HG03442 (cell line): ENCODE measurements around the gene TBC1D22B.

Experiments used
- ATAC-seq: cut with Tn5 transposase; IDR thresholded peaks from one replicate; pipeline ENCODE4 v1.9.1; 2021; ENCODE audit warnings: mild to moderate bottlenecking, moderate library complexity; ENCODE audit not compliant: unreplicated experiment

TBC1D22B gene

GRCh38 chr6:37239526-37239925 is 18.0 kb upstream of the TBC1D22B start:
- no peak for ATAC-seq

- peak; percentile 65 for ATAC-seq
These were observed 17.4 kb upstream of the TBC1D22B start for GRCh38 chr6:37239950-37240713.

DNA sequence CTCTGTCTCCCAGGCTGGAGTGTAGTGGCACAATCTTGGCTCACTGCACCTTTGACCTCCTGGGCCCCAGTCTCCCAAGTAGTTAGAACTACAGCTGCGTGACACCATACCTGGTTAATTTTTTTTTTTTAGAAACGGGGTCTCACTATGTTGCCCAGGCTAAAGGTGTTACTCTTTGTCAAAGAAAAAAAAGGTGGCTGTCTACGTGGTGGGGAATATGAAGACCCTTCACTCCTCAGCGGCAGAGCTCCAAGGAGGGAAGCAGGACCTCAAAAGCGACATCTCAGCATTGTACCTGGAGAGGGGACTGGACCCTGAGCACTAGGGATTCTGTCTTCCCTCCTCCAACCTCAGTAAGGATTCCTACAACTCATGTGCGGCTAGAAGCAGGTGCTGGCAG is 16.4 kb upstream of the TBC1D22B start:
- no peak for ATAC-seq

- ATAC-seq, result no peak
These were observed 15.7 kb upstream of the TBC1D22B start for GRCh38 chr6:37241775-37242428.

DNA sequence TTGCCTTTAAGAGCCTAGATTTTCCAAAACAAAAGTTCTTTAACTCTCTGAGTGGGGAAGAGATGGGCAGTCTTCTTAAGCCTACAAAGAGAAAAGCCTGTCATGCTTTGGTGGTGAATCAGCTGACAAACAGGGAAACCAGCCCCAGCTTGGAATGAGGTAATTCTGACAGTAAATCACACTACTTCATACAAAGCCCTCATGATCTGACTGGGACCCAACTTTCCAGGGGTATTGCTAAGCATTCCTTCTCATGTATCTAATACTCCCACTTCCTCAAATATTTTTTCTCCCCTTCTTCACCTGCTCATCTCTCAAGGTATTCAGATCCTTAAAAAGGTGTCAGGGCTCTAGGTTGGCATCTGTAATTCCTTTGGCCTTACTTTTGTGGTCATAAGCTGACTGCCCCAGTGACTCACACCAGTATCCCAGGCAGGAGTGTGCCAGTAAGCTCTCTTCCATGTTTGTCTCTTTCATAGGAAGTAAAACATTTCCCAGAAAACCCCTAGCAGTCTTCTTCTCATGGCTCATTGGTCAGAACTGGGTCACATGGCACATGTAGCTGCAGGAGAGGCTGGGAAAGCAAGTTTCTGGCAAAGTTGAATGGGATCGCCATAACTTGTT is 15.0 kb upstream of the TBC1D22B start:
- no peak for ATAC-seq

DNA sequence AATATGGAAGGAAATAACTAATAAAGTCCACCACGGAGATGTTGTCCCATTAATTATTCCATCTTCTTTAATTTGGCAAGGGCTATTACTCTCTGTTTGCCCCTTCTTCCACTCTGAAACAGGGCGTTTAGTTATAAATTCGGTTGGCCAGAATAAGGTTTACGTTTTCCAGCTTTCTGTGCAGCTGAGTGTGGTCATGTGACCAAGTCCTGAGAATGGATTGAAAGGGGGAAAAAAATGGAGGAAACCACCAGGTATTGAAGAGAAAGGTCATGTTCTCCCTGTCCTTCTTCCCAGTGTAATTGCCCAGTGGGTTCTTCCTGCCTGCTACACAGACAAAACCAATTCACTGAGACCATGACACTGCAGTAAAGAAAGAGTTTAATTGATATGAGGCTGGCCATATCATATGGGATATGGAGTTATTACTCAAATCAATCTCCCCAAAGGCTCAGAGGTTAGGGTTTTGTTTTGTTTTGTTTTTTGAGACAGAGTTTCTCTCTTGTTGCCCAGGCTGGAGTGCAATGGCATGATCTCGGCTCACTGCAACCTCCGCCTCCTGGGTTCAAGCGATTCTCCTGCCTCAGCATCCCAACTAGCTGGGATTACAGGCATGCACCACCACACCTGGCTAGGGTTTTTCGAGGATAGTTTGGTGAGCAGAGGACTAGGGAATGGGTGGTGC is 14.3 kb upstream of the TBC1D22B start:
- no peak for ATAC-seq

DNA sequence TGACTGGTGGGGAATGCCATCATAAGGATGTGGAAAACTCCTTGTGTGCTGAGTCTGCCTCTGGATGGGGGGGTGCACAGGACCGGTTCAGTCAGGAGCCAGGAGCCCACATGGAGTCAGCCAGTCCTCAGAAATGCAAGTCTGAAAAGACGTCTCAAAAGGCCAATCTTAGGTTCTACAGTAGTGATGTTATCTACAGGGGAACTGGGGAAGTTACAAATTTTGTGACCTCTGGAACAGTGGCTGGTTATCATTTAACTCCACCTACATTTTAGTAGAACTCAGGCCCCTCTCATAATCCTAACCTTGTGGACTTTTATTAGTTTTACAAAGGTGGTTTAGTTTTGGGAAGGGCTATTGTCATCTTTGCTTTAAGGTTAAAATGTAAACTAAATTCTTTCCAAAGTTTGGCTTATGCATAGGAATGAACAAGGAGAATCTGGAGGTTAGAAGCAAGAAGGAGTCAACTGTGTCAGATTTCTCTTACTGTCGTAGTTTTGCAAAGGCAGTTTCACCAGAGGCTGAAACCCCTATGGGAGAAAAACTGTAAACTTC is 13.7 kb upstream of the TBC1D22B start:
- ATAC-seq, result no peak

GRCh38 chr6:37244430-37245310 is 12.9 kb upstream of the TBC1D22B start:
- ATAC-seq, result no peak

GRCh38 chr6:37251211-37251780 is 6.3 kb upstream of the TBC1D22B start:
- no peak for ATAC-seq

- no peak for ATAC-seq
These were observed 4.0 kb upstream of the TBC1D22B start for GRCh38 chr6:37253486-37254007.

GRCh38 chr6:37254881-37255280 is 2.7 kb upstream of the TBC1D22B start:
- ATAC-seq, result no peak

DNA sequence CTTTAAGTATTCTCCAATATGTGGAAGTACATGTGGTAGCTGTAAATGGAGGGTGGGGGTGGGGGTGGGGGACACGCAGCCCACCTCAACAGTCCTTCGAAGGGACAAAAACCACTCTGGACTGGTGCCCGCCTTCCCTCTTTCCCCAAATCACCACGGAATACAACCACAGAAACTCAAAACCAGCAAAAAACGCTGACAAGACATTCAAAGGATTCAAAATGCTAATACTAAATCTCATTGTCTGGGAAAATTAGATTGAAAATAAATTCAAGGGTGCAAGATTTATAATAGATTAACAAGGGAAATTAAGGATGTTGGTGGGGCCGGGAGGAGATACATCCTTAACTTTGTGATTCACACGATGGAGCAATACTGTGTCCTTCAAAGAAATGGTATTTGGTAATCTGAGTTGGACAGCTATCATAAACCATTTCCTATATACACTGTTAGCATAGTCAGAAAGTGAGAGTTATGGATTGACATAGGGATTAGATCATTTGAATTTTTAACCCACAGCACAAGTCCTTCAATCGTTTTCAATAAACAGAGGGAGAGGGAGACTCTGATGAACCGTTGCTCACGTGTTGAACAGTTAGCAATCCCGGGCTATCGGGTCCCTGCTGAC is 766 bp upstream of the TBC1D22B start:
- ATAC-seq, result no peak

DNA sequence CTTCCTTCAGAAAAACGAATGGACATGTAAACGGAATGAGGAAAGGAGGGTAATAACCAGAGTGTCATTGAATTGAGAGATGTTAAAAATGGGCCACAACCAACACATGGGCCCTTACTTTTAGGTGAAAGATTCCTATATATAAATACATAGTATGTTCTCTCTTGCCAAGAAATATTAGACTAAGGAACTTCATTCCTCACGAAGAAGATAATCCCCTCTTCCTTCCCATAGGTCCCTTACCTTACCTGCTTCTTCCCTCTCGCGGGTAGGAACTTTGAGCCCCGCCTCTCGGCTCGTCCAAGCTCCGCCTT is 295 bp upstream of the TBC1D22B start:
- ATAC-seq, result no peak

DNA sequence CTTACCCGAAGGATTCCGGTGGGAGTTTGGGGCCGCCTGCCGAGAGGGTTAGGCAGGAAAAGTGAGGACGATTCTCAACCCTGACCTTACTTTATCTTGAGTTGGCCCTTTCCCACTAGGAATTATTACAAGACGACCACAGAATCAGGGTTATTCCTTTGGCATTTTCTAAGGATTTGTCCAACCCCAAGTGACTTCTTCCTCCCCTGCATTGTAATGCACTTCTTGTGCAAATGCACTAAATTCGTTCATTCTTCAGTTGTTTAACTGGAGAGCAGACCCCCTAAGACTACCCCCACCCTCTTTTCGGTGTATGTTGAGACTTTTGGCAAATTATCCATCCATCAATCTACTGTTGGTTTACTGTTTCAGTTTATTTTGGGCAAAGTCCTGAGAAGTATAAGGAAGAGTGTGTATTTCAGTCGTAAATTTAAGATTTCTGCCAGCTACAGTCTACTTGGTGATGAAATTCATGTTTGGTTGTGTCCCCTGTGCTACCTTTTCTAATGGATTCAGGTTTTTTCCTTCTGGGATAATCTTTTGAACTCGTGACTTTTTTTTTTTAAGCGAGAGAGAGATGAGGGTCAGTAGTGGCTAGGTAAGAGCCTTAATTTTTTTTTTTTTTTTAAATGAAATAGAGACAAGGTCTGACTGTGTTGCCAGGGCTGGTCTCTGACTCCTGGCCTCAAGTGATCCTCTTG is 983 bp downstream of the TBC1D22B start:
- ATAC-seq, result no peak

DNA sequence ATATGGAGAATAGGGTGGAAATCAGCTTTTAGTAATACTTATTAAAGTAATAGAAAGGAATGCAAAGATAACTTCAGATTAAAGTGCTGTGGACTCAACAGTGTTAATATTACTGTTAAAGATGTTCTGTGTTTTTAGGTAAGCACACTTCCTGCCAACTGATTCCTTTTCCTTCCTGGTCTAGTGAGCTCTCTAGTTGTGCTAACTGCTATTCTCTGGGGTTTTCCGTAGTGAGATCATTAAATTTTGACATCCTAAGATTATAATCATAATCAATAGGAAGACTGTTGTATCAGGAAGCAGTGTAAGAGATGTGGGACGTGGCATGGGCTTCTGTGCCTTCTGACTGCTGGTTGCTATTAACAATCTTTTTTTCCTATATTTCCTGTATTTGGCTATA is 1.6 kb downstream of the TBC1D22B start:
- ATAC-seq, result no peak

DNA sequence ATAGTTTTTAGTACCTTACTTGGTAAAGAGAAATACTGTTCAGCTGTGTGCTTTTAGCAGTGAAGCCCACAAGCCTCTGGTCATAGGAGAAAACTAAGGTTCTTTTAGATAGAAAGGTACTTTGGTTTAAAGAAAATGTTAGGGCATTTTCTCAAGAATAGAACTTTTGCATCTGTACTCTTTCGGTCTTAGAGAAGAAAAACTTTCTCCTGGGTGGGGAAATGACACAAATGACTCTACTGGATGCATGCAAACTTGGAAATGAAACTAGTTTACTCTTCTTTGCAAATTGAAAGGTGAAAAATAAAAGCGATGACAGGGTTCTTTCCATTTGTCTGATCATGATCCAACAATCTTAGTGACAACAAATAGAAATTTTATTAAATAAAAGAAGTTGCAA is 2.5 kb downstream of the TBC1D22B start:
- no peak for ATAC-seq

- no peak for ATAC-seq
These were observed 2.9 kb downstream of the TBC1D22B start for GRCh38 chr6:37260444-37260843.

DNA sequence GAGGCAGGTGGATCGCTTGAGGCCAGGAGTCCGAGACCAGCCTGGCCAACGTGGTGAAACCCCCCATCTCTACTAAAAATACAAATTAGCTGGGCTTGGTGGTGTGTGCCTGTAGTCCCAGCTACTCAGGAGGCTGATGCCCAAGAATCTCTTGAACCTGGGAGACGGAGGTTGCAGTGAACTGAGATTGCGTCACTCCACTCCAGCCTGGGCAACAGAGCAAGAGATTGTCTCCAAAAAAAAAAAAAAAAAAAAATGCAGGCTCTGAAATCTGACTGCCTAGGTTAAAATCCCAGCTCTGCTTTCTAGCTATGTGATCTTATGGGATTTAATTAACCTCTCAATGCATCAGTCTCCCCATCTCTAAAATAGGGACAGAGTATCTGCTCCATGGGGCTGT is 3.6 kb downstream of the TBC1D22B start:
- no peak for ATAC-seq
